HepG2 (cell line): Measurements from ENCODE around the gene WNT3. TPM values are rescaled to one million over a fixed set of nuclear protein-coding genes. Genes with fewer than 3 reads are reported as not detected.

Experiments used
- FOXA3 ChIP-seq: IDR thresholded peaks from 2 replicates; pipeline ENCODE4 v1.6.1; 2016; ENCODE audit warnings: missing genetic modification reagents, missing compliant biosample characterization
- GATAD1 ChIP-seq: IDR thresholded peaks from 2 replicates; pipeline ENCODE4 v1.6.1; 2016; ENCODE audit warnings: missing genetic modification reagents, missing compliant biosample characterization
- GLI4 ChIP-seq: sonication (generic); formaldehyde crosslinking; IDR thresholded peaks from 2 replicates; pipeline ENCODE4 v1.5.1; 2020; ENCODE audit warnings: missing genetic modification reagents, mild to moderate bottlenecking, moderate library complexity, borderline replicate concordance
- GTF3A ChIP-seq: sonication (generic); formaldehyde crosslinking; conservative IDR thresholded peaks from 2 replicates; pipeline ENCODE4 v1.4.0; 2020; ENCODE audit warnings: mild to moderate bottlenecking, missing genetic modification reagents
- HIVEP1 ChIP-seq: sonication (generic); formaldehyde crosslinking; IDR thresholded peaks from 2 replicates; pipeline ENCODE4 v1.4.0; 2020; ENCODE audit warnings: mild to moderate bottlenecking, missing genetic modification reagents
- MAFK ChIP-seq, 2 experiments: IDR thresholded peaks in 1 of 2; conservative IDR thresholded peaks in 1 of 2; 2 replicates each; pipeline ENCODE4 v1.6.1; 2011; ENCODE audit warnings: improper control_type of control experiment in 2 of 2, low read length in 2 of 2
- MYC ChIP-seq: sonication (generic); formaldehyde crosslinking; IDR thresholded peaks from 2 replicates; pipeline ENCODE4 v1.9.0; 2021; ENCODE audit warnings: missing genetic modification reagents, borderline replicate concordance
- NPAS2 ChIP-seq: sonication (generic); formaldehyde crosslinking; IDR thresholded peaks from 2 replicates; pipeline ENCODE4 v1.8.0; 2022; ENCODE audit warnings: mild to moderate bottlenecking, missing genetic modification reagents, borderline replicate concordance
- PHF5A ChIP-seq: IDR thresholded peaks from one replicate; pipeline ENCODE4 v1.6.1; 2018; ENCODE audit warnings: low read depth, missing genetic modification reagents; ENCODE audit not compliant: unreplicated experiment
- PHF8 ChIP-seq: sonication (generic); formaldehyde crosslinking; IDR thresholded peaks from 2 replicates; pipeline ENCODE4 v1.5.0; 2020; ENCODE audit warnings: missing genetic modification reagents
- SAP130 ChIP-seq: IDR thresholded peaks from 2 replicates; pipeline ENCODE4 v1.6.1; 2016; ENCODE audit warnings: low read depth
- TBX3 ChIP-seq: fragments of 450-650 bp; IDR thresholded peaks from 2 replicates; pipeline ENCODE4 v1.6.1; 2017; ENCODE audit warnings: antibody characterized with exemption, mild to moderate bottlenecking, inconsistent platforms, borderline replicate concordance
- ZFP90 ChIP-seq: sonication (generic); formaldehyde crosslinking; IDR thresholded peaks from 2 replicates; pipeline ENCODE4 v1.8.0; 2022; ENCODE audit warnings: missing genetic modification reagents, mild to moderate bottlenecking, inconsistent platforms, borderline replicate concordance
- ZNF180 ChIP-seq: sonication (generic); formaldehyde crosslinking; IDR thresholded peaks from 2 replicates; pipeline ENCODE4 v1.4.0; 2020; ENCODE audit warnings: low read depth, missing genetic modification reagents, borderline replicate concordance
- ZNF451 ChIP-seq: sonication (generic); formaldehyde crosslinking; IDR thresholded peaks from 2 replicates; pipeline ENCODE4 v1.5.0; 2020; ENCODE audit warnings: mild to moderate bottlenecking, missing genetic modification reagents
- polyA plus RNA-seq, 8 experiments: library from polyadenylated mRNA; depleted of rRNA in 3 of 8; stranded (reverse) in 7 of 8; unstranded in 1 of 8; fragments of >200 nt; fragmentation: Illumina TruSeq in 4 of 8; extraction: Trizol in 4 of 8; gene quantifications; 2 replicates each; pipeline versions ENCODE4 v1.2.1 to v1.2.3, GENCODE V29; 2011 to 2016; ENCODE audit warnings: low read depth in 4 of 8, missing spikeins in 1 of 8, mixed read lengths in 1 of 8; ENCODE audit not compliant: insufficient read depth in 1 of 8
- total RNA-seq, 5 experiments: library from RNA; depleted of rRNA; stranded (reverse); fragments of >200 nt; fragmentation: Illumina TruSeq; extraction: Trizol; gene quantifications; 2 replicates each; pipeline ENCODE4 v1.2.3, GENCODE V29; 2016; ENCODE audit warnings: low read depth in 1 of 5
- TF ChIP-seq, protein P1 (sequence below): sonication (generic); formaldehyde crosslinking; IDR thresholded peaks from 2 replicates; pipeline ENCODE4 v1.4.0; 2020; ENCODE audit warnings: missing genetic modification reagents
- TF ChIP-seq, protein P2 (sequence below): sonication (generic); formaldehyde crosslinking; IDR thresholded peaks from 2 replicates; pipeline ENCODE4 v1.5.1; 2020; ENCODE audit warnings: missing genetic modification reagents, mild to moderate bottlenecking, borderline replicate concordance
- TF ChIP-seq, protein P3 (sequence below), 2 experiments: fragments of 450-650 bp in 1 of 2; sonication (generic) in 1 of 2; formaldehyde crosslinking; IDR thresholded peaks; 2 replicates each; pipeline versions ENCODE4 v1.5.0 to v1.8.0; 2020 to 2022; ENCODE audit warnings: mild to moderate bottlenecking in 1 of 2, missing genetic modification reagents in 1 of 2
- TF ChIP-seq, protein P4 (sequence below): sonication (generic); formaldehyde crosslinking; IDR thresholded peaks from 2 replicates; pipeline ENCODE4 v1.8.1; 2023; ENCODE audit warnings: mild to moderate bottlenecking, missing genetic modification reagents
- TF ChIP-seq, protein P5 (sequence below): sonication (generic); formaldehyde crosslinking; IDR thresholded peaks from 2 replicates; pipeline ENCODE4 v1.5.0; 2020; ENCODE audit warnings: mild to moderate bottlenecking, missing genetic modification reagents, borderline replicate concordance

The WNT3 gene
- total and polyA plus RNA-seq, 2 of the 13 experiments (the other 11 are each of a cell fraction or from before 2014, with no cell fraction given), result 8.5 to 10.3 TPM

DNA sequence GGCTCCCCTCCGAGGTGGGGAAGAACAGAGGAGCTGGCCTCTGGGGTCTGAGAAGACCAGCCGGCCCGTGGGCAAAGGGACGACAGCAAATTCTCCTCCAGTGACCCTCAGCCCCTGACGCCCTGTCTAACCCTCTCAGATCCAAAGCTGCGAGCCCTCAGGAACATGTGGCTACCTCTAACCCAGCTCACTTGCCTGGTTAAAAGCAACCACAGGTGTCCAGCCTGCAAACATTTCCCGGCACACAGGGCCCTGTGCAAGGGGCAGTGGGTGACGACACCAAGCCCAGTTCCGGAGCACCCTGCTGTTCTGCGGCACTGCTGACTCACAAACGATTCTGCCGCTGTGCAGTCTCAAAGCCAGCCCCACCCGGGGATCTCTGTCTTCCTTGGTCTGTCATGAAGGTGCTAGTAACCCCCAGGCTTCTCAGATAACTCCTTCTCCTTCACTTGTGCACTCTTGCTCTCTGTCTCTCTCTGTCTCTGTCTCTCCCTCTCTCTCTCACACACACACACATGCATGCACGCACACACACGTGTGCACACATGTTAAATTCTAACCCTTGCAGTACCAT lies 23.0 kb downstream of the WNT3 start (continued):
- TF ChIP-seq, protein P1, sequence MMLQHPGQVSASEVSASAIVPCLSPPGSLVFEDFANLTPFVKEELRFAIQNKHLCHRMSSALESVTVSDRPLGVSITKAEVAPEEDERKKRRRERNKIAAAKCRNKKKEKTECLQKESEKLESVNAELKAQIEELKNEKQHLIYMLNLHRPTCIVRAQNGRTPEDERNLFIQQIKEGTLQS (CRISPR knock-in tag), result peak; percentile 75
- TF ChIP-seq MYC (CRISPR knock-in tag), result 0 out of 2 replicates have a peak, but pooled peaks have one; percentile 17
- TF ChIP-seq MAFK (conservative IDR thresholded peaks at IDR 0.05 in 1 of 2, IDR thresholded peaks at IDR 0.05 in 1 of 2; ENCODE audit: low read length in 2 of 2), result 0 out of 4 replicates have a peak, but pooled peaks of 1 of the 2 experiments have one; percentile 1
- TF ChIP-seq ZFP90 (CRISPR knock-in tag), result no peak
- TF ChIP-seq GLI4 (CRISPR knock-in tag), result no peak
- TF ChIP-seq, protein P2, sequence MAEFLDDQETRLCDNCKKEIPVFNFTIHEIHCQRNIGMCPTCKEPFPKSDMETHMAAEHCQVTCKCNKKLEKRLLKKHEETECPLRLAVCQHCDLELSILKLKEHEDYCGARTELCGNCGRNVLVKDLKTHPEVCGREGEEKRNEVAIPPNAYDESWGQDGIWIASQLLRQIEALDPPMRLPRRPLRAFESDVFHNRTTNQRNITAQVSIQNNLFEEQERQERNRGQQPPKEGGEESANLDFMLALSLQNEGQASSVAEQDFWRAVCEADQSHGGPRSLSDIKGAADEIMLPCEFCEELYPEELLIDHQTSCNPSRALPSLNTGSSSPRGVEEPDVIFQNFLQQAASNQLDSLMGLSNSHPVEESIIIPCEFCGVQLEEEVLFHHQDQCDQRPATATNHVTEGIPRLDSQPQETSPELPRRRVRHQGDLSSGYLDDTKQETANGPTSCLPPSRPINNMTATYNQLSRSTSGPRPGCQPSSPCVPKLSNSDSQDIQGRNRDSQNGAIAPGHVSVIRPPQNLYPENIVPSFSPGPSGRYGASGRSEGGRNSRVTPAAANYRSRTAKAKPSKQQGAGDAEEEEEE (CRISPR knock-in tag), result no peak
- no peak for TF ChIP-seq PHF8 (CRISPR knock-in tag)
- no peak for TF ChIP-seq PHF5A (CRISPR knock-in tag)
- peak; percentile 38; the same call in 1 of the 2 replicates for TF ChIP-seq FOXA3 (CRISPR knock-in tag)
- TF ChIP-seq, protein P3, sequence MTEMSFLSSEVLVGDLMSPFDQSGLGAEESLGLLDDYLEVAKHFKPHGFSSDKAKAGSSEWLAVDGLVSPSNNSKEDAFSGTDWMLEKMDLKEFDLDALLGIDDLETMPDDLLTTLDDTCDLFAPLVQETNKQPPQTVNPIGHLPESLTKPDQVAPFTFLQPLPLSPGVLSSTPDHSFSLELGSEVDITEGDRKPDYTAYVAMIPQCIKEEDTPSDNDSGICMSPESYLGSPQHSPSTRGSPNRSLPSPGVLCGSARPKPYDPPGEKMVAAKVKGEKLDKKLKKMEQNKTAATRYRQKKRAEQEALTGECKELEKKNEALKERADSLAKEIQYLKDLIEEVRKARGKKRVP (CRISPR knock-in tag; IDR thresholded peaks at IDR 0.05), result peak in 1 of 2 experiments; percentile 87; a peak in 2 of 4 replicates
- TF ChIP-seq, protein P4, sequence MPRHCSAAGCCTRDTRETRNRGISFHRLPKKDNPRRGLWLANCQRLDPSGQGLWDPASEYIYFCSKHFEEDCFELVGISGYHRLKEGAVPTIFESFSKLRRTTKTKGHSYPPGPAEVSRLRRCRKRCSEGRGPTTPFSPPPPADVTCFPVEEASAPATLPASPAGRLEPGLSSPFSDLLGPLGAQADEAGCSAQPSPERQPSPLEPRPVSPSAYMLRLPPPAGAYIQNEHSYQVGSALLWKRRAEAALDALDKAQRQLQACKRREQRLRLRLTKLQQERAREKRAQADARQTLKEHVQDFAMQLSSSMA (CRISPR knock-in tag), result no peak
- TF ChIP-seq, protein P5, sequence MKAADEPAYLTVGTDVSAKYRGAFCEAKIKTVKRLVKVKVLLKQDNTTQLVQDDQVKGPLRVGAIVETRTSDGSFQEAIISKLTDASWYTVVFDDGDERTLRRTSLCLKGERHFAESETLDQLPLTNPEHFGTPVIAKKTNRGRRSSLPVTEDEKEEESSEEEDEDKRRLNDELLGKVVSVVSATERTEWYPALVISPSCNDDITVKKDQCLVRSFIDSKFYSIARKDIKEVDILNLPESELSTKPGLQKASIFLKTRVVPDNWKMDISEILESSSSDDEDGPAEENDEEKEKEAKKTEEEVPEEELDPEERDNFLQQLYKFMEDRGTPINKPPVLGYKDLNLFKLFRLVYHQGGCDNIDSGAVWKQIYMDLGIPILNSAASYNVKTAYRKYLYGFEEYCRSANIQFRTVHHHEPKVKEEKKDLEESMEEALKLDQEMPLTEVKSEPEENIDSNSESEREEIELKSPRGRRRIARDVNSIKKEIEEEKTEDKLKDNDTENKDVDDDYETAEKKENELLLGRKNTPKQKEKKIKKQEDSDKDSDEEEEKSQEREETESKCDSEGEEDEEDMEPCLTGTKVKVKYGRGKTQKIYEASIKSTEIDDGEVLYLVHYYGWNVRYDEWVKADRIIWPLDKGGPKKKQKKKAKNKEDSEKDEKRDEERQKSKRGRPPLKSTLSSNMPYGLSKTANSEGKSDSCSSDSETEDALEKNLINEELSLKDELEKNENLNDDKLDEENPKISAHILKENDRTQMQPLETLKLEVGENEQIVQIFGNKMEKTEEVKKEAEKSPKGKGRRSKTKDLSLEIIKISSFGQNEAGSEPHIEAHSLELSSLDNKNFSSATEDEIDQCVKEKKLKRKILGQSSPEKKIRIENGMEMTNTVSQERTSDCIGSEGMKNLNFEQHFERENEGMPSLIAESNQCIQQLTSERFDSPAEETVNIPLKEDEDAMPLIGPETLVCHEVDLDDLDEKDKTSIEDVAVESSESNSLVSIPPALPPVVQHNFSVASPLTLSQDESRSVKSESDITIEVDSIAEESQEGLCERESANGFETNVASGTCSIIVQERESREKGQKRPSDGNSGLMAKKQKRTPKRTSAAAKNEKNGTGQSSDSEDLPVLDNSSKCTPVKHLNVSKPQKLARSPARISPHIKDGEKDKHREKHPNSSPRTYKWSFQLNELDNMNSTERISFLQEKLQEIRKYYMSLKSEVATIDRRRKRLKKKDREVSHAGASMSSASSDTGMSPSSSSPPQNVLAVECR, result peak; percentile 14; the same call in 1 of the 2 replicates
- TF ChIP-seq HIVEP1 (CRISPR knock-in tag), result 0 out of 2 replicates have a peak, but pooled peaks have one; percentile 48
- no peak for TF ChIP-seq TBX3
- TF ChIP-seq SAP130 (CRISPR knock-in tag), result peak; percentile 80
- no peak for TF ChIP-seq ZNF180 (CRISPR knock-in tag)
- no peak for TF ChIP-seq GTF3A (CRISPR knock-in tag)
- no peak for TF ChIP-seq ZNF451 (CRISPR knock-in tag)
- no peak for TF ChIP-seq NPAS2
- no peak for TF ChIP-seq GATAD1 (CRISPR knock-in tag)
